CD4-positive, alpha-beta T cell treated with Interleukin-4 for 1 hour (primary cell): ENCODE data around the gene CRISPLD2.
"Not testable (repeated sequence)": the region's sequence is repeated elsewhere in the genome, so short reads cannot be mapped to it uniquely, and the experiment has no call there.

Source experiments
- DNase-seq, 2 donors: peaks; one replicate each; pipeline ENCODE4 v3.0.0-alpha.2; 2020 to 2022

Gene CRISPLD2

GRCh38 chr16:84825896-84826557 is 6.2 kb downstream of the CRISPLD2 start:
- DNase-seq: no peak

- no peak for DNase-seq
These were observed 6.8 kb downstream of the CRISPLD2 start for GRCh38 chr16:84826558-84826941.

- DNase-seq: peak in 1 of 2 donors; percentile 19
These were observed 7.4 kb downstream of the CRISPLD2 start for GRCh38 chr16:84827131-84827574.

- no peak for DNase-seq
These were observed 8.1 kb downstream of the CRISPLD2 start for GRCh38 chr16:84827897-84828296.

GRCh38 chr16:84828322-84828721 is 8.5 kb downstream of the CRISPLD2 start:
- no peak for DNase-seq

GRCh38 chr16:84829168-84829965 is 9.6 kb downstream of the CRISPLD2 start:
- DNase-seq: no peak

- DNase-seq: no peak
These were observed 11.1 kb downstream of the CRISPLD2 start for GRCh38 chr16:84830765-84831384.

- DNase-seq: not testable (repeated sequence)
These were observed 11.9 kb downstream of the CRISPLD2 start for GRCh38 chr16:84831728-84832127.

GRCh38 chr16:84832488-84833143 is 12.8 kb downstream of the CRISPLD2 start:
- DNase-seq: no peak

- no peak for DNase-seq
These were observed 13.3 kb downstream of the CRISPLD2 start for GRCh38 chr16:84833144-84833500.

- no peak for DNase-seq
These were observed 14.0 kb downstream of the CRISPLD2 start for GRCh38 chr16:84833542-84834402.

GRCh38 chr16:84834403-84834772 is 14.6 kb downstream of the CRISPLD2 start:
- no peak for DNase-seq

- DNase-seq: no peak
These were observed 16.5 kb downstream of the CRISPLD2 start for GRCh38 chr16:84836234-84836647.

- DNase-seq: no peak
These were observed 17.2 kb downstream of the CRISPLD2 start for GRCh38 chr16:84836967-84837366.

GRCh38 chr16:84838383-84838948 is 18.7 kb downstream of the CRISPLD2 start:
- DNase-seq: no peak

GRCh38 chr16:84839054-84839453 is 19.3 kb downstream of the CRISPLD2 start:
- DNase-seq: no peak

GRCh38 chr16:84839956-84840355 is 20.2 kb downstream of the CRISPLD2 start:
- no peak for DNase-seq

GRCh38 chr16:84840687-84841627 is 21.2 kb downstream of the CRISPLD2 start:
- no peak for DNase-seq

GRCh38 chr16:84841787-84842300 is 22.1 kb downstream of the CRISPLD2 start:
- no peak for DNase-seq

- DNase-seq: no peak
These were observed 22.8 kb downstream of the CRISPLD2 start for GRCh38 chr16:84842516-84843148.
